ENCODE measurements around the gene PLA2G3.
"Not testable (repeated sequence)": the region's sequence is repeated elsewhere in the genome, so short reads cannot be mapped to it uniquely, and the experiment has no call there.

PLA2G3 gene

DNA sequence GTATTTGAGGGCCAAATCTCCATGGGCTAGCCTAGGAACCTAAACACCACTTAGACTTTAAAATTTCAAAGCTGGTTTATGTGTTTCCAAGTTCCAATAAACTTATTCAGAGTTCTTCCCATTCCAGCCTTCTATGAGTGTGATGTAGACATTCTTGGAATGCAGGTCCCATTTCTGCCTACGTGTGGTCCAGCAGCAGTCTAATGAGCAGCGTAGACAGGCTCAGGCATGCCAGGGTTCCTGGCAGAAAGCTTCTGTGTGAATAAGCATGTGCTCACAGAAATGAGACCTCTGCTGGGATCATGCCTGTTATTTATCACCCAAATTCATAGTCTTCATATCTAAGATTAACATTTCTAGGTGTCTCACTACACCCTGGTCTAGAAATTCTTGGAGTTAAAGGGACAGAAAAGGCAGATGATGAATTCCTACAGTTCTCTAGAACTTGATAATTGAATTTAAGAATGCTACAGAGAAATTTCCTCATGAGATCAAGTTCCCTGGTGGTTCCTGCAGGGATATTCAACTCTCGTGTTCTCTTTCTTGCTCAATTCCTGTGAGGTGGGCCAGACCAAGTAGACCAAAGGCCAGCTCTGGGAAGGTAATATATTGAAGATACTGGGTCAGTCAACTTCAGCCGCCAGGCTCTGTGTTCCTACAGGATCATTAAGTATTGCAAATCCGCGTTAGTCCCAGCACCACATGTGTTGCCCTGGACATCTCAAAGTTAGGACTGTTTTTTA, 37.3 kb upstream of the PLA2G3 start:
- DNase-seq (ENCODE audit: low read depth), result no peak
- H3K4me3 ChIP-seq (ENCODE audit: low read depth, low read length), result no peak overlapping the region
- TF ChIP-seq, protein P1, sequence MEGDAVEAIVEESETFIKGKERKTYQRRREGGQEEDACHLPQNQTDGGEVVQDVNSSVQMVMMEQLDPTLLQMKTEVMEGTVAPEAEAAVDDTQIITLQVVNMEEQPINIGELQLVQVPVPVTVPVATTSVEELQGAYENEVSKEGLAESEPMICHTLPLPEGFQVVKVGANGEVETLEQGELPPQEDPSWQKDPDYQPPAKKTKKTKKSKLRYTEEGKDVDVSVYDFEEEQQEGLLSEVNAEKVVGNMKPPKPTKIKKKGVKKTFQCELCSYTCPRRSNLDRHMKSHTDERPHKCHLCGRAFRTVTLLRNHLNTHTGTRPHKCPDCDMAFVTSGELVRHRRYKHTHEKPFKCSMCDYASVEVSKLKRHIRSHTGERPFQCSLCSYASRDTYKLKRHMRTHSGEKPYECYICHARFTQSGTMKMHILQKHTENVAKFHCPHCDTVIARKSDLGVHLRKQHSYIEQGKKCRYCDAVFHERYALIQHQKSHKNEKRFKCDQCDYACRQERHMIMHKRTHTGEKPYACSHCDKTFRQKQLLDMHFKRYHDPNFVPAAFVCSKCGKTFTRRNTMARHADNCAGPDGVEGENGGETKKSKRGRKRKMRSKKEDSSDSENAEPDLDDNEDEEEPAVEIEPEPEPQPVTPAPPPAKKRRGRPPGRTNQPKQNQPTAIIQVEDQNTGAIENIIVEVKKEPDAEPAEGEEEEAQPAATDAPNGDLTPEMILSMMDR (IDR thresholded peaks at IDR 0.05; ENCODE audit: low read depth, low read length, missing control alignments), result no peak

DNA sequence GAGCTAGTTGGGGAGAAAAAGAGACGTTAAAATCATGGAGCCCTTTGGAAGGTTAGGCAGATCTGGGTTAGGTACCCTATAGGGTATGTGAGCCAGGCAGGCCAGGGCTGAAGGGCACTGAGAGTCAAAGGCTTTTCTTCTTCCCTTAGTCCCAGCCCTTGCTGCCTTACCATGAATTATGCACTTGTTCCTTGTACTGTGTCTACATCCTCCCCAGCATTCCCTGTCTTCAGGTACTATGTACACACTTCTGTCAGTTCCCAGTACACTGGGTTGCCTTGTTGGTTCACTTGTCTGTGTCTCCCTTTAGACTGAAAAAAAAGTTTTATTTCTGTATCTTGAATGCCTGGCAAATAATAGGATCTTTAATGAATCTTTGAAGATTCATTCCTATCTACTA, 36.6 kb upstream of the PLA2G3 start:
- DNase-seq (ENCODE audit: low read depth), result no peak
- H3K4me3 ChIP-seq (ENCODE audit: low read depth, low read length), result no peak overlapping the region
- TF ChIP-seq, protein P1 (IDR thresholded peaks at IDR 0.05; ENCODE audit: low read depth, low read length, missing control alignments), result no peak

DNA sequence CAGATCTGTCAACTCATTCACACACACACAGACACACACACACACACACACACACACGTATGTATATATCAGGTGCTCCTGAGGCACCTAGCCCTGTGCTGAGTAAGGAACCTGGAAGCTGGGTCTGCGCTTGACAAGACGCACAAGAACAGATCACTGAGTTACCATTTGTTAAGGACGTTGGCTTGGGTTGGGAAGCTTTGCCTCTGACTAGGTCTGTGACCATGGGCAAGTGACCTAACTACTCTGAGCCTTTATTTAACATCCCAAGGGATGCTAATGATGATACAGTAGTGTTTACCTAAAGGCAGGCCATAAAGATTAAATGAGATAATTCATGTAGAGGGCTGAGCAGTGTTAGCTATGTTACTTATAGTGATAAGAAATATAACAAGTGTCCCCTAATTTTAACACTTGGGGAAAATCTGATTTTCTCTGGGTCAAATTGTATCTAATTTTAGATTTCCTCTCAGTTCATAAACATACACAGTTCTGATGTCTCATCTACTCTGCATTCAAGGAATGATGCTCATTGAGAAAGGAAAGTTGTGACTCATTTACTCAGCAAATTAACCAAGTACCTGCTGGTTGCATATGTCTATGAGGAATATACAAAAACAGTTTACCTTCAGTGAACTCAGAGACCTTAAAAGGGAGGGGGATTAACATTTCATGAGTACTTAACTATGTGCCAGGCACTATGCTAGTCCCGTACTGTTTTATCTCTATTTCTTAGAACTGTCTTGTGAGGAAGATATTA, 33.3 kb upstream of the PLA2G3 start:
- DNase-seq (ENCODE audit: low read depth), result no peak
- TF ChIP-seq, protein P1 (IDR thresholded peaks at IDR 0.05; ENCODE audit: low read depth, low read length, missing control alignments), result no peak
- H3K4me3 ChIP-seq (ENCODE audit: low read depth, low read length), result no peak overlapping the region

DNA sequence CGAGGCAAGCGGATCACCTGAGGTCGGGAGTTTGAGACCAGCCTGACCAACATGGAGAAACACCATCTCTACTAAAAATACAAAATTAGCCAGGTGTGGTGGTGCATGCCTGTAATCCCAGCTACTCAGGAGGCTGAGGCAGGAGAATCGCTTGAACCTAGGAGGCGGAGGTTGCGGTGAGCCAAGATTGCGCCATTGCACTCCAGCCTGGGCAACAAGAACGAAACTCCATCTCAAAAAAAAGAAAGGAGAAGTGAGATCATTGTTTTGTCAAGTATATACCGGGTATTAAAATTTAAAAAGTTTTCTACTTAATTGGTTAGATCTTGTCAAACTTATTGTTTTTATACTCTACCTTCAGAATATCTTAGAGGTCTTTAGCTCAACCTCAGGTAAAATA, 31.4 kb upstream of the PLA2G3 start:
- H3K4me3 ChIP-seq (ENCODE audit: low read depth, low read length); DNase-seq (ENCODE audit: low read depth): not testable (repeated sequence)

DNA sequence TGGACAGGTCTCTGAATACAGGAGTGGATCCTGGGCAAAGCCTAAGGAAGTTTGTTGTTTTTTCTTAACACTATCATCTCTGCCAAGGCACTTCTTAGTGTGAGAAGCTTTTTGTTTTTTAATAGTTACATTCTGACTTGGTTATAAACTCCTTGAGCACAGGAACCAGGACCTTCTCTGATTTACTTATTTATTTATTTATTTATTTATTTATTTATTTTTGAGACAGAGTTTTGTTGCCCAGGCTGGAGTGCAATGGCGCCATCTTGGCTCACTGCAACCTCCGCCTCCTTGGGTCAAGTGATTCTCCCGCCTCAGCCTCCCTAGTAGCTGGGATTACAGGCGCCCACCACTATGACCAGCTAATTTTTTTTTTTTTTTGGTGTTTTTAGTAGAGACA, 30.7 kb upstream of the PLA2G3 start:
- TF ChIP-seq, protein P1 (IDR thresholded peaks at IDR 0.05; ENCODE audit: low read depth, low read length, missing control alignments), result no peak
- H3K4me3 ChIP-seq (ENCODE audit: low read depth, low read length), result no peak overlapping the region
- no peak for DNase-seq (ENCODE audit: low read depth)

DNA sequence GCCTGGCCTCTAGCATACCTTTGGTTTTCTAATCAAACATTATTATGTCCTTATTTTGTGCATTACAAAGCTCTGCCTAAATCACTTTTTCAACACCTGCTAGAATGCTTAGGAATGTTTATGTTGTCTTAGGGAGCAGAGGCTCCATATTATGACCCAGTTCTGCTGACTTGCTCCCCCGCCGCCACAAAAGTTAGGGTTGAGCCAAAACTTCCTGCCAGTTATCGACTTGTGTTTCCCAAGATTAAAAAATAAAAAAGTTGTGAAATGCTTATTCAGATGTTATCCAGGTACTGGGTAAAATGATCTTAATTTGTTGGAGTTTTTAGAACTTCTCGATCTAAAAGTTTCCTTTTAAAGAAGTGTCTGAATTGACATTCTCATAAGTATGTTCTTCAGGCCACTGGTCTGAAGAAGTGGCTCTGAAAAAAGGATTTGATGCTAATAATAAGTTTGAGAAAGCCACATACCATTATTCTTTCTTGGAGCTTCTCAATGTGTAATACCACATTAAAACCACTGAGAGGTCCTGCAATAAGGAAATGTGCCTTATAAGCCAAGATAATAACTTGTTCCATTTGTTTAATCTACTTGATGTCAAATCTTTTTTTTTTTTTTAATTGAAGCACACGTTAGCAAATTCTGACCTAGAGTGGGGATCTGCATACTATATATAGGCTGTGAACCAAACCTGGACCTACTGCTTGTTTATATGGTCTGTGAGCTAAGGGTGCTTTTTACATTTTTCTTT, 21.9 kb upstream of the PLA2G3 start:
- TF ChIP-seq, protein P1 (IDR thresholded peaks at IDR 0.05; ENCODE audit: low read depth, low read length, missing control alignments), result no peak
- DNase-seq (ENCODE audit: low read depth), result no peak
- H3K4me3 ChIP-seq (ENCODE audit: low read depth, low read length), result no peak overlapping the region

DNA sequence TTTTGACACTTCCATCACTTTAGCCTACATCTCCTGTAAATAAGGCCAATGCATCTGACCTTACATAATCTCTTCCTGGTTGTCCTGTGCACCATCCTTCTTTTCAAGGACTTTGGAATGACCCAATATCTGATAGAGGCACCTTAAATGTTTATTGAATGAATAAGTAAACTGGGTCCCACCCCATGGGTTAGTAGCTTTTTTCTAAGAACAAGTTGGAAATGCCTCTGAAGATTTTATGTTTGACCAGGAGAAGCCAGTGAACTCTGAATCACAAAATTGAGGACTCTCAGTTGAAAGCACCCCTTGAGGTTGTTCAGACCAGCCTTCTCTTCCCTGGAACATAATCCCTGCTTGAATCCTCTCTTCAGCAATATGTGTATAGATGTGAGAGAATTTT, 21.1 kb upstream of the PLA2G3 start:
- DNase-seq (ENCODE audit: low read depth), result no peak
- no peak overlapping the region for H3K4me3 ChIP-seq (ENCODE audit: low read depth, low read length)
- TF ChIP-seq, protein P1 (IDR thresholded peaks at IDR 0.05; ENCODE audit: low read depth, low read length, missing control alignments), result no peak

Data from GM12864 (cell line).